Nephron progenitor cell (in vitro differentiated cells): ENCODE measurements around the gene XRCC5.

Experiments used
- DNase-seq: peaks from one replicate; pipeline ENCODE4 v3.0.0; 2021
- H3K27ac Mint-ChIP-seq: 2 replicates; pipeline ENCODE4 v1.8.0; 2021; ENCODE audit warnings: mild to moderate bottlenecking, moderate library complexity, mixed read lengths
- H3K27me3 Mint-ChIP-seq: 2 replicates; pipeline ENCODE4 v1.8.0; 2021; ENCODE audit warnings: mild to moderate bottlenecking, low read depth, mixed read lengths; ENCODE audit not compliant: poor library complexity
- H3K36me3 Mint-ChIP-seq: 2 replicates; pipeline ENCODE4 v1.8.0; 2021; ENCODE audit warnings: low read depth, mixed read lengths
- H3K4me1 Mint-ChIP-seq: 2 replicates; pipeline ENCODE4 v1.8.0; 2021; ENCODE audit warnings: mixed read lengths
- H3K4me3 Mint-ChIP-seq: 2 replicates; pipeline ENCODE4 v1.8.0; 2021; ENCODE audit warnings: mild to moderate bottlenecking, moderate library complexity, mixed read lengths
- H3K9me3 Mint-ChIP-seq: 2 replicates; pipeline ENCODE4 v1.8.0; 2021; ENCODE audit warnings: mild to moderate bottlenecking, moderate library complexity, mixed read lengths
- TF ChIP-seq, protein P1 (sequence below): fragments of 200-600 bp; sonication (generic); IDR thresholded peaks from 2 replicates; pipeline ENCODE4 v1.5.0; 2021; ENCODE audit warnings: antibody characterized with exemption

The XRCC5 gene

DNA sequence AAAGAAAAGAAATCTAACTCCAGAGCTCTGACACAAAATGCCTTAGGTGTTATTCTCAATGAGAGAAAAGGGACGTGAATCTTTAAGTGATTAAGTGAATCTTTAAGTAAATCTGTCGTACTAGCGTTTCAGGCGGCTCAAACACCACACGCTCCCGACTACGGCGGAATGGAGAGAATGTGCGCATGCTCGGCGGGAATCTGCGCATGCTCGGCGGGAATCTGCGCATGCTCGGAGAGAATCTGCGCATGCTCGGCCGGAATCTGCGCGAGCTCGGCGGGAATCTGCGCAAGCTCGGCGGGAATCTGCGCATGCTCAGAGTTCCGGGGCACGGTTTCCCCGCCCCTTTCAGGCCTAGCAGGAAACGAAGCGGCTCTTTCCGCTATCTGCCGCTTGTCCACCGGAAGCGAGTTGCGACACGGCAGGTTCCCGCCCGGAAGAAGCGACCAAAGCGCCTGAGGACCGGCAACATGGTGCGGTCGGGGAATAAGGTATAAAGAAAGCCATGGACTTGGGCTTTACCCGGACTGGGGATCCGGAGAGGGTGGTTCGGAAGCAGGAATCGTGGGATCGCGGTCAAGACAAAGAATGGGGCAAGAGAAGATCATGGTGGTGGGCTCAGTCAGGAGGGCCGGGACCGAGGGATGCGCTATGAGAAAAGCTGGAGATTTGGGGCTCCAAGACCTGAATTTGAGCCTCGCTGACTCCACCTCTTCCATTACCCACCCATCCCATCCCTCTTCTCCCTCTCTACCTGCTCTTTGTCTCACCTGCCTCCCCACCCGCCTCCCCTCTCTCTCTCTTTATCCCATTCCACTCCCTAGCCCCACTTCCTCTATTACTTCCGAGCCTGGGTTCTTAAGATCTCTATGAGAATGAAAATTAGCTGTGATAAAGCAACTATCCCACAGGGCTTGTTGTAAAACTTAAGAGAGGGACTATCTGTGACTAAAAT, at the start of gene XRCC5:
Gene XRCC5 (plus strand): TSS at position 382 of the 955 bp plus-strand sequence. CDS start 89 bp downstream, at position 471.
- Mint-ChIP-seq H3K4me3 (peak within 1 kb of the TSS; percentile 100), H3K27ac (peak within 1 kb of the TSS; percentile 100), H3K4me1 (peaks cover 85% of the 10 kb centered on the region), H3K27me3 (peaks cover 3% of the 10 kb centered on the region), H3K9me3 (no peaks in the 10 kb centered on the region), H3K36me3 (peaks cover 30% of the 10 kb centered on the region)
- peak; percentile 98 for DNase-seq
- TF ChIP-seq, protein P1, sequence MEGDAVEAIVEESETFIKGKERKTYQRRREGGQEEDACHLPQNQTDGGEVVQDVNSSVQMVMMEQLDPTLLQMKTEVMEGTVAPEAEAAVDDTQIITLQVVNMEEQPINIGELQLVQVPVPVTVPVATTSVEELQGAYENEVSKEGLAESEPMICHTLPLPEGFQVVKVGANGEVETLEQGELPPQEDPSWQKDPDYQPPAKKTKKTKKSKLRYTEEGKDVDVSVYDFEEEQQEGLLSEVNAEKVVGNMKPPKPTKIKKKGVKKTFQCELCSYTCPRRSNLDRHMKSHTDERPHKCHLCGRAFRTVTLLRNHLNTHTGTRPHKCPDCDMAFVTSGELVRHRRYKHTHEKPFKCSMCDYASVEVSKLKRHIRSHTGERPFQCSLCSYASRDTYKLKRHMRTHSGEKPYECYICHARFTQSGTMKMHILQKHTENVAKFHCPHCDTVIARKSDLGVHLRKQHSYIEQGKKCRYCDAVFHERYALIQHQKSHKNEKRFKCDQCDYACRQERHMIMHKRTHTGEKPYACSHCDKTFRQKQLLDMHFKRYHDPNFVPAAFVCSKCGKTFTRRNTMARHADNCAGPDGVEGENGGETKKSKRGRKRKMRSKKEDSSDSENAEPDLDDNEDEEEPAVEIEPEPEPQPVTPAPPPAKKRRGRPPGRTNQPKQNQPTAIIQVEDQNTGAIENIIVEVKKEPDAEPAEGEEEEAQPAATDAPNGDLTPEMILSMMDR = no peak

GRCh38 chr2:216064014-216064630, 45.0 kb upstream of the XRCC5 start:
- Mint-ChIP-seq H3K27ac (no peak overlapping the region), H3K27me3 (no peaks in the 10 kb centered on the region), H3K36me3 (peaks cover 26% of the 10 kb centered on the region), H3K4me3 (no peak overlapping the region), H3K4me1 (peaks cover 1% of the 10 kb centered on the region), H3K9me3 (no peaks in the 10 kb centered on the region)
- TF ChIP-seq, protein P1 = no peak
- DNase-seq = no peak

DNA sequence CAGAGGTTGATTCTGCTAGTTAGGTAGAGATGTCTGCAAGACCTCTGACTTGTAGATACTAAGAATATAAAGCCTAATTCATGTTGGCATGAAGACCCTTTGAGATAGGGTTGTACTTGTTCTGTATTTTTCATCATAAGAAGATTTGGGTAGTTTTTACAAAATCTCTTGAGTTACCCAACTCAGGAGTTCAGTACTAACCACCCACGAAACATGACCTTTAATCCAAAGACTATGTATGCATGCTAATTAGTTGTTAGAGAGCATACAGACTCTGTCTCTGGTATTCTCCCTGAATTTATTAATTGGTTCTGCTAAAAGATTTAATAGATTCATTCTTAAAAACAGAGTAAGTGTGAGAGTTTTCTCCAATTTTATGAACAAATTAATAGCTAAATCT, 44.5 kb upstream of the XRCC5 start:
- no peak overlapping the region for H3K27ac Mint-ChIP-seq
- no peaks in the 10 kb centered on the region for H3K27me3 Mint-ChIP-seq
- no peak for DNase-seq
- no peaks in the 10 kb centered on the region for H3K9me3 Mint-ChIP-seq
- H3K36me3 Mint-ChIP-seq = peaks cover 25% of the 10 kb centered on the region
- H3K4me1 Mint-ChIP-seq = peaks cover 5% of the 10 kb centered on the region
- TF ChIP-seq, protein P1 = no peak
- no peak overlapping the region for H3K4me3 Mint-ChIP-seq

DNA sequence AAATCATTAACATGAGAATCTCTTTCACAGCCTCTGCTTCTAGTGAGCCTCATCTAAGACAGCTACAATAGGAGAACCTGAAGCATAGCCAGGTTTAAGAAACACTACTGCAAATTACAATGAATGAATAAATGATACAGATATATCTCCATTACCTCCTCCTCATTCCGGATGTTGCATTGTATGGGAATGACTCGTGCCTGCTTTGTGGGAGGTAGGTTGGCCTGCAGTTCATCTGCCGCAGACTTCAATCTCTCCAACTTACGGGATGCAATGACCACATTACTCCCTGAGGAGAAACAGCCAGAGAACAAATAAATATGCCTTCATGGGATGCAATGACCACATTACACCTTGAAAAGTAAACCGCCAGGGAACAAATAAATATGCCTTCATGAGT, 42.9 kb upstream of the XRCC5 start:
- Mint-ChIP-seq H3K27ac (no peak overlapping the region), H3K9me3 (no peaks in the 10 kb centered on the region), H3K4me3 (no peak overlapping the region)

GRCh38 chr2:216069028-216069427, 40.1 kb upstream of the XRCC5 start:
- H3K27ac Mint-ChIP-seq = no peak overlapping the region
- H3K9me3 Mint-ChIP-seq = no peaks in the 10 kb centered on the region
- peaks cover 15% of the 10 kb centered on the region for H3K4me1 Mint-ChIP-seq
- no peak for DNase-seq
- H3K4me3 Mint-ChIP-seq = no peak overlapping the region
- H3K27me3 Mint-ChIP-seq = no peaks in the 10 kb centered on the region
- TF ChIP-seq, protein P1 = no peak
- H3K36me3 Mint-ChIP-seq = peaks cover 10% of the 10 kb centered on the region

More for the DNA sequence above, 42.9 kb upstream of the XRCC5 start:
- peaks cover 9% of the 10 kb centered on the region for H3K4me1 Mint-ChIP-seq
- H3K36me3 Mint-ChIP-seq = peaks cover 16% of the 10 kb centered on the region
- no peak for DNase-seq
- TF ChIP-seq, protein P1 = no peak
- no peaks in the 10 kb centered on the region for H3K27me3 Mint-ChIP-seq
